ENCODE measurements around the gene MAGEA2.
"Not testable (repeated sequence)": the region's sequence is repeated elsewhere in the genome, so short reads cannot be mapped to it uniquely, and the experiment has no call there.

The MAGEA2 gene

DNA sequence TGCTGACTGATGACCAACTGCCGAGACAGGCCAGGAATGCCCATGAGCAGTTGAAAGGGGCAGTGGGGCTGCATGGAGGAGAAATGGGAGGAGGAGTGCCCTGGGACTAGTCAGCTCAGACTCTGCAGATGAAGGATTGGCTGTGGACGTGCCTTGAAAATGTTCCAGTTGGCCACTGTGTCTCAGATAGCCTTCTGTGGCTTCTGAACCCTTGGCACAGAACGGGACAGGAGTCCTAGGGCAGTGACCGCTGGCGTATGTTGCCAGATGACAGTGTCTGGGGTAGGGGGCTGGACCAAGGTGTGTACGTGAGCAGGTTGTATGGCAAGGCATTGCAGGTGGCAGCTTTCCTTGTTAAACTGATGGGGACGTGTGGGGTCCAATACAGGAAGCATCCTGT, 47.1 kb downstream of the MAGEA2 start:
- not testable (repeated sequence) for DNase-seq

DNA sequence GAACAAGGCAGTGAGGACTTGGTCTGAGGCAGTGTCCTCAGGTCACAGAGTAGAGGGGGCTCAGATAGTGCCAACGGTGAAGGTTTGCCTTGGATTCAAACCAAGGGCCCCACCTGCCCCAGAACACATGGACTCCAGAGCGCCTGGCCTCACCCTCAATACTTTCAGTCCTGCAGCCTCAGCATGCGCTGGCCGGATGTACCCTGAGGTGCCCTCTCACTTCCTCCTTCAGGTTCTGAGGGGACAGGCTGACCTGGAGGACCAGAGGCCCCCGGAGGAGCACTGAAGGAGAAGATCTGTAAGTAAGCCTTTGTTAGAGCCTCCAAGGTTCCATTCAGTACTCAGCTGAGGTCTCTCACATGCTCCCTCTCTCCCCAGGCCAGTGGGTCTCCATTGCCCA, 53.3 kb downstream of the MAGEA2 start:
- not testable (repeated sequence) for DNase-seq

Data from retina (tissue), 1 donor.